HEK293 (cell line): Measurements from ENCODE around the gene LRP1B.

ENCODE experiments used
- CTCF ChIA-PET: fragments of 350-600 bp; formaldehyde crosslinking; extraction: SDS; loops from one replicate; lab custom pipeline; 2021; ENCODE audit warnings: antibody characterized with exemption; lab: Yijun Ruan, JAX
- POLR2A ChIA-PET: fragments of 300-600 bp; formaldehyde crosslinking; extraction: SDS; loops from one replicate; lab custom pipeline; 2020; ENCODE audit warnings: antibody characterized with exemption, inconsistent platforms; lab: Yijun Ruan, JAX
- H3K27ac ChIP-seq: fragments of 200-500 bp; sonication (Bioruptor generic); 2 replicates; pipeline ENCODE4 v1.5.1; 2014; ENCODE audit warnings: low read depth, low read length, control low read depth, inconsistent platforms; ENCODE audit errors: extremely low read depth
- H3K36me3 ChIP-seq, 2 experiments: fragments of 200-500 bp in 1 of 2; sonication (Bioruptor generic) in 1 of 2; 1 replicate in 1 of 2; 2 replicates in 1 of 2; pipeline ENCODE4 v1.5.1; 2014 to 2017; ENCODE audit warnings: inconsistent platforms in 2 of 2, low read length in 2 of 2; ENCODE audit not compliant: control insufficient read depth in 2 of 2, insufficient read depth in 1 of 2
- H3K4me1 ChIP-seq: fragments of 200-500 bp; sonication (Bioruptor generic); 2 replicates; pipeline ENCODE4 v1.5.1; 2014; ENCODE audit warnings: mild to moderate bottlenecking, low read length, inconsistent platforms; ENCODE audit not compliant: control insufficient read depth, insufficient read depth
- H3K4me3 ChIP-seq: 2 replicates; pipeline ENCODE4 v1.5.1; 2011; ENCODE audit warnings: low read depth, mild to moderate bottlenecking, control low read depth, low read length, moderate library complexity
- H3K9me3 ChIP-seq: fragments of 200-500 bp; sonication (Bioruptor generic); 2 replicates; pipeline ENCODE4 v1.5.1; 2014; ENCODE audit warnings: low read depth, low read length, inconsistent platforms; ENCODE audit not compliant: control insufficient read depth, insufficient read depth
- KLF10 ChIP-seq: fragments of 450-650 bp; IDR thresholded peaks from 2 replicates; pipeline ENCODE4 v1.5.1; 2018; ENCODE audit warnings: missing biosample characterization, mild to moderate bottlenecking, missing genetic modification characterization
- OVOL3 ChIP-seq: fragments of 450-650 bp; formaldehyde crosslinking; IDR thresholded peaks from 2 replicates; pipeline ENCODE4 v1.5.1; 2016; ENCODE audit warnings: missing biosample characterization, missing genetic modification characterization
- SCRT1 ChIP-seq: fragments of 450-650 bp; formaldehyde crosslinking; IDR thresholded peaks from 2 replicates; pipeline ENCODE4 v1.5.1; 2016; ENCODE audit warnings: missing biosample characterization, missing genetic modification characterization, borderline replicate concordance
- ZBTB44 ChIP-seq: fragments of 450-650 bp; IDR thresholded peaks from 2 replicates; pipeline ENCODE4 v1.5.1; 2018; ENCODE audit warnings: missing biosample characterization, mild to moderate bottlenecking, missing genetic modification characterization
- ZFP41 ChIP-seq: fragments of 450-650 bp; formaldehyde crosslinking; IDR thresholded peaks from 2 replicates; pipeline ENCODE4 v1.5.1; 2016; ENCODE audit warnings: missing biosample characterization, missing genetic modification characterization, borderline replicate concordance
- ZNF133 ChIP-seq: fragments of 450-650 bp; formaldehyde crosslinking; IDR thresholded peaks from 2 replicates; pipeline ENCODE4 v1.5.1; 2016; ENCODE audit warnings: missing biosample characterization, missing genetic modification characterization
- ZNF184 ChIP-seq: fragments of 450-650 bp; IDR thresholded peaks from 2 replicates; pipeline ENCODE4 v1.5.1; 2018; ENCODE audit warnings: missing biosample characterization, mild to moderate bottlenecking, missing genetic modification characterization
- ZNF239 ChIP-seq: fragments of 450-650 bp; formaldehyde crosslinking; IDR thresholded peaks from 2 replicates; pipeline ENCODE4 v1.5.1; 2016; ENCODE audit warnings: missing biosample characterization, missing genetic modification characterization
- ZNF280C ChIP-seq: fragments of 450-650 bp; formaldehyde crosslinking; IDR thresholded peaks from 2 replicates; pipeline ENCODE4 v1.5.1; 2016; ENCODE audit warnings: missing biosample characterization, missing genetic modification characterization
- ZNF335 ChIP-seq: fragments of 450-650 bp; formaldehyde crosslinking; conservative IDR thresholded peaks from 2 replicates; pipeline ENCODE4 v1.5.1; 2016; ENCODE audit warnings: missing biosample characterization, missing genetic modification characterization
- ZNF398 ChIP-seq: fragments of 450-650 bp; formaldehyde crosslinking; IDR thresholded peaks from 2 replicates; pipeline ENCODE4 v1.5.1; 2017; ENCODE audit warnings: missing biosample characterization, missing genetic modification characterization
- ZNF555 ChIP-seq: fragments of 450-650 bp; formaldehyde crosslinking; conservative IDR thresholded peaks from 2 replicates; pipeline ENCODE4 v1.5.1; 2017; ENCODE audit warnings: missing biosample characterization, mild to moderate bottlenecking, missing genetic modification characterization, inconsistent platforms
- ZNF571 ChIP-seq: fragments of 450-650 bp; formaldehyde crosslinking; IDR thresholded peaks from 2 replicates; pipeline ENCODE4 v1.5.0; 2017; ENCODE audit warnings: missing biosample characterization, missing genetic modification characterization
- ZNF623 ChIP-seq: fragments of 450-650 bp; formaldehyde crosslinking; IDR thresholded peaks from 2 replicates; pipeline ENCODE4 v1.5.1; 2016; ENCODE audit warnings: missing biosample characterization, missing genetic modification characterization
- ZNF629 ChIP-seq: fragments of 450-650 bp; formaldehyde crosslinking; IDR thresholded peaks from 2 replicates; pipeline ENCODE4 v1.5.1; 2017; ENCODE audit warnings: missing biosample characterization, missing genetic modification characterization
- ZNF654 ChIP-seq: fragments of 450-650 bp; formaldehyde crosslinking; IDR thresholded peaks from 2 replicates; pipeline ENCODE4 v1.5.1; 2016; ENCODE audit warnings: low read depth, missing biosample characterization, missing genetic modification characterization
- ZNF692 ChIP-seq: fragments of 450-650 bp; formaldehyde crosslinking; IDR thresholded peaks from 2 replicates; pipeline ENCODE4 v1.5.1; 2016; ENCODE audit warnings: missing biosample characterization, missing genetic modification characterization
- ZNF785 ChIP-seq: fragments of 450-650 bp; formaldehyde crosslinking; IDR thresholded peaks from 2 replicates; pipeline ENCODE4 v1.5.1; 2016; ENCODE audit warnings: missing biosample characterization, missing genetic modification characterization
- ZNF791 ChIP-seq: fragments of 450-650 bp; formaldehyde crosslinking; IDR thresholded peaks from 2 replicates; pipeline ENCODE4 v1.5.1; 2016; ENCODE audit warnings: missing biosample characterization, missing genetic modification characterization
- ZSCAN30 ChIP-seq: fragments of 450-650 bp; IDR thresholded peaks from 2 replicates; pipeline ENCODE4 v1.5.1; 2018; ENCODE audit warnings: missing biosample characterization, mild to moderate bottlenecking, missing genetic modification characterization, moderate library complexity
- ZXDB ChIP-seq: fragments of 450-650 bp; formaldehyde crosslinking; IDR thresholded peaks from 2 replicates; pipeline ENCODE4 v1.5.1; 2016; ENCODE audit warnings: missing biosample characterization, missing genetic modification characterization

Gene LRP1B

GRCh38 chr2:141103216-141103615 is 1027.6 kb downstream of the LRP1B start (continued):
- TF ChIP-seq ZNF398 (no peak), OVOL3 (tag by site-specific recombination) (no peak)

- no peaks in the 10 kb centered on the region for H3K4me1 ChIP-seq
- POLR2A ChIA-PET: no interaction called here
- no peaks in the 10 kb centered on the region for H3K36me3 ChIP-seq
- TF ChIP-seq KLF10 (tag by site-specific recombination) (no peak), SCRT1 (tag by site-specific recombination) (no peak), ZNF791 (tag by site-specific recombination) (no peak), ZNF133 (tag by site-specific recombination) (no peak), ZNF571 (tag by site-specific recombination) (no peak), ZNF239 (tag by site-specific recombination) (no peak), ZXDB (no peak), ZBTB44 (tag by site-specific recombination) (no peak), ZNF785 (tag by site-specific recombination) (no peak), ZNF654 (no peak), OVOL3 (tag by site-specific recombination) (no peak), ZSCAN30 (tag by site-specific recombination) (no peak), ZNF555 (tag by site-specific recombination) (no peak), ZNF623 (no peak), ZNF629 (tag by site-specific recombination) (no peak), ZNF184 (tag by site-specific recombination) (no peak), ZFP41 (no peak), ZNF280C (no peak), ZNF692 (tag by site-specific recombination) (no peak), ZNF335 (tag by site-specific recombination) (no peak)
- TF ChIP-seq, all 188 proteins: peak for 0
- H3K4me3 ChIP-seq: no peak overlapping the region
- H3K9me3 ChIP-seq: no peaks in the 10 kb centered on the region
- H3K27ac ChIP-seq: no peak overlapping the region
- CTCF ChIA-PET: interaction anchor here (0.6 kb wide), 2 partner anchors 394 to 1061 kb away, joined by 3 to 4 read pairs; no protein-coding TSS in a partner anchor
Measured at GRCh38 chr2:141079231-141079630, 1051.6 kb downstream of the LRP1B start.
